Esophagus squamous epithelium (tissue), 5 donors: ENCODE data around the gene FHIT. TPM values are rescaled to one million over a fixed set of nuclear protein-coding genes. Genes with fewer than 3 reads are reported as not detected.
A peak's percentile ranks its signal among the peaks of the same experiment; 100 is the strongest.

ENCODE experiments used
- DNase-seq: peaks from one replicate; lab custom pipeline; 2025; lab: John Stamatoyannopoulos, UW
- H3K27ac ChIP-seq, 4 donors: fragments of 200-600 bp; sonication (generic); one replicate each; pipeline ENCODE4 v1.5.1; 2016 to 2019; ENCODE audit warnings: mild to moderate bottlenecking in 1 of 4
- H3K27me3 ChIP-seq, 4 donors: fragments of 200-600 bp; sonication (generic); 1 replicate in 3 of 4; 2 replicates in 1 of 4; pipeline versions ENCODE4 v1.5.1 to v1.6.0; 2017 to 2021; ENCODE audit warnings: antibody characterized with exemption in 1 of 4
- H3K36me3 ChIP-seq, 3 donors: fragments of 200-600 bp; sonication (generic); one replicate each; pipeline ENCODE4 v1.5.1; 2016 to 2019
- H3K4me1 ChIP-seq, 3 donors: fragments of 200-600 bp; sonication (generic); one replicate each; pipeline ENCODE4 v1.5.1; 2017 to 2019
- H3K4me3 ChIP-seq, 4 donors: fragments of 200-600 bp; sonication (generic); 1 replicate in 3 of 4; 2 replicates in 1 of 4; pipeline ENCODE4 v1.5.1; 2016 to 2019; ENCODE audit warnings: mild to moderate bottlenecking in 2 of 4, moderate library complexity in 1 of 4
- H3K9me3 ChIP-seq, 3 donors: fragments of 200-600 bp; sonication (generic); one replicate each; pipeline ENCODE4 v1.5.1; 2016 to 2019
- POLR2A ChIP-seq, 4 donors: fragments of 450-650 bp; IDR thresholded peaks; one replicate each; pipeline ENCODE4 v1.6.1; 2017; ENCODE audit warnings: antibody characterized with exemption in 4 of 4, mild to moderate bottlenecking in 4 of 4, moderate library complexity in 3 of 4
- WGBS, 2 donors: methylation state at CpG; one replicate each; pipeline ENCODE4 v1.1.5; 2018; 5-methylcytosine and 5-hydroxymethylcytosine counted together
- intact Hi-C: fragments of 100-400 bp; cut with DNase I; formaldehyde crosslinking; loops from one replicate; pipeline ENCODE4 v1.15.0; 2022
- total RNA-seq, 4 donors: library from RNA; depleted of rRNA; stranded (reverse); fragments of >200 nt; gene quantifications; one replicate each; pipeline ENCODE4 v1.1.0, GENCODE V29; 2016
- TF ChIP-seq, protein P1 (sequence below), 6 experiments: fragments of 450-650 bp in 4 of 6; fragments of 200-600 bp in 2 of 6; sonication (generic) in 2 of 6; IDR thresholded peaks; one replicate each; pipeline ENCODE4 v1.5.1; 2016 to 2019; ENCODE audit warnings: antibody characterized with exemption in 6 of 6, mild to moderate bottlenecking in 4 of 6, moderate library complexity in 4 of 6
- donor health status: DM: yes; HTN: yes; CAD: no.

FHIT gene
- total RNA-seq, 4 donors from 2014 or later: 0.64 to 5.7 (median 3.1) TPM

DNA sequence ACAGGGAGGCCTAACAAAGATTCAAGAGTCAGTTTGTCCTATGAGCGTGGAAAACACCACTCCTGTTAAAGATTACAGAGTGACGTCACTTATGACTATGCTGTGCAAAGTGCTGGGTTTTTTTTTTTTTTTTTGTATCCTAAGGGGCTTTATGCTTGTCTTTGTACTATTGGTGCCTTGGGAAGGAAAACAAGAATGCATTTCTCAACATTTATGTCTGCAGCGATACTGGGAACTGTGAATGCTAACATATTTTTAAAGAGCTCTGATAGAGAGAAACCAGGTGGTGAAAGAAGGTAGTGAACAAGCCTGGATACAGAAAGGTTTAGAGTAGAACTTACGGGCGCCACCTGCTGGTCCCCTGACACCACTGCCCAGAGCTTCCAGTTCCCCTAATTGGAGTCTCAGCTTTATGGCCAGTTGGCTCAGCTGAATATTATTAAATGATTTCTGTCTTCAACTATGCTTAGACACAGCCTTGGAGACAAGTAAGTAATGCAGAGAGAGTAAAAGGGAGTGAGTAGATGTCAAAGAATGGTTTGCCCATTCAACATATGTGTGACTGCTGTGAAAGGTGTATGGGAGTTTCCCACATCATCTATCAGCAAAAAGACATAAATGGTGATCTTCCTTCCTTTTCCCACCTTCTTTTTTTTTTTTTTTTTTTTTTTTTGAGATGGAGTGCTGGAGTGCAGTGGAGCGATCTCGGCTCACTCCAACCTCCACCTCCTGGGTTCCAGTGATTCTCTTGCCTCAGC is 1393.5 kb downstream of the FHIT start:
- no peak for DNase-seq
- TF ChIP-seq, protein P1, sequence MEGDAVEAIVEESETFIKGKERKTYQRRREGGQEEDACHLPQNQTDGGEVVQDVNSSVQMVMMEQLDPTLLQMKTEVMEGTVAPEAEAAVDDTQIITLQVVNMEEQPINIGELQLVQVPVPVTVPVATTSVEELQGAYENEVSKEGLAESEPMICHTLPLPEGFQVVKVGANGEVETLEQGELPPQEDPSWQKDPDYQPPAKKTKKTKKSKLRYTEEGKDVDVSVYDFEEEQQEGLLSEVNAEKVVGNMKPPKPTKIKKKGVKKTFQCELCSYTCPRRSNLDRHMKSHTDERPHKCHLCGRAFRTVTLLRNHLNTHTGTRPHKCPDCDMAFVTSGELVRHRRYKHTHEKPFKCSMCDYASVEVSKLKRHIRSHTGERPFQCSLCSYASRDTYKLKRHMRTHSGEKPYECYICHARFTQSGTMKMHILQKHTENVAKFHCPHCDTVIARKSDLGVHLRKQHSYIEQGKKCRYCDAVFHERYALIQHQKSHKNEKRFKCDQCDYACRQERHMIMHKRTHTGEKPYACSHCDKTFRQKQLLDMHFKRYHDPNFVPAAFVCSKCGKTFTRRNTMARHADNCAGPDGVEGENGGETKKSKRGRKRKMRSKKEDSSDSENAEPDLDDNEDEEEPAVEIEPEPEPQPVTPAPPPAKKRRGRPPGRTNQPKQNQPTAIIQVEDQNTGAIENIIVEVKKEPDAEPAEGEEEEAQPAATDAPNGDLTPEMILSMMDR (IDR thresholded peaks at IDR 0.05): peak; percentile 67 to 93 (median 87)
- no peak for TF ChIP-seq POLR2A (IDR thresholded peaks at IDR 0.05)
- intact Hi-C loops: loop anchor here (10.0 kb wide), 1 partner anchor 283 kb away; no protein-coding TSS in a partner anchor

DNA sequence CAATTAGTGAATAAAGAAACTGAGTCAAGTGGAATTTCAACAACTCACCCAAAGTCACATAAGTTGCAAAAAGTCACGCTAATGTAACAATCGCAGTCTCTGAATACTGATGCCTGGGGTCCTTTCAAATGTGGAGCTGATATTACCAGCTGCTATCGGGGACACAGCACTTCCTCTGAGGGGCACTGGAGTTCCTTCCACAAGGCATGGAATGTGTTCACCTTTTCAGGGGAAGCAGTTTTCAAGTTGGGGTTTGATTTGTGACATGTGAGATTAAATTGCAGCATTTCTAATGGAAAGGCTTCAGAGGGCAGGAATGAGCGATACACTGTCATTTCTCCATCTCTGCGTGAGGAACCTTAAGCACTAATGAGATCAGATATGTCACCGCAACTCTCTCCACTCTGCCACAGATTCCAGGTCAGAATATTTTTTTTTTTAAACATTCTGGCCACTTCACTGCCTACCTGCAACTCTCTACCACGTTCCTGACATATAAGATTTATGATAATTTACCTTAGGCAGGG is 1394.3 kb downstream of the FHIT start:
- H3K36me3 ChIP-seq: no peaks in the 10 kb centered on the region
- intact Hi-C loops: loop anchor here (10.0 kb wide), 1 partner anchor 282 kb away; no protein-coding TSS in a partner anchor

More for the DNA sequence above, 1393.5 kb downstream of the FHIT start:
- H3K9me3 ChIP-seq: no peaks in the 10 kb centered on the region
- H3K27me3 ChIP-seq: no peaks in the 10 kb centered on the region
- no peak overlapping the region for H3K4me3 ChIP-seq
- H3K36me3 ChIP-seq: no peaks in the 10 kb centered on the region
- WGBS, 2 donors: 24 to 28% methylated on average over 7 of the region's 7 CpGs
- no peak overlapping the region for H3K27ac ChIP-seq
- no peaks in the 10 kb centered on the region for H3K4me1 ChIP-seq

DNA sequence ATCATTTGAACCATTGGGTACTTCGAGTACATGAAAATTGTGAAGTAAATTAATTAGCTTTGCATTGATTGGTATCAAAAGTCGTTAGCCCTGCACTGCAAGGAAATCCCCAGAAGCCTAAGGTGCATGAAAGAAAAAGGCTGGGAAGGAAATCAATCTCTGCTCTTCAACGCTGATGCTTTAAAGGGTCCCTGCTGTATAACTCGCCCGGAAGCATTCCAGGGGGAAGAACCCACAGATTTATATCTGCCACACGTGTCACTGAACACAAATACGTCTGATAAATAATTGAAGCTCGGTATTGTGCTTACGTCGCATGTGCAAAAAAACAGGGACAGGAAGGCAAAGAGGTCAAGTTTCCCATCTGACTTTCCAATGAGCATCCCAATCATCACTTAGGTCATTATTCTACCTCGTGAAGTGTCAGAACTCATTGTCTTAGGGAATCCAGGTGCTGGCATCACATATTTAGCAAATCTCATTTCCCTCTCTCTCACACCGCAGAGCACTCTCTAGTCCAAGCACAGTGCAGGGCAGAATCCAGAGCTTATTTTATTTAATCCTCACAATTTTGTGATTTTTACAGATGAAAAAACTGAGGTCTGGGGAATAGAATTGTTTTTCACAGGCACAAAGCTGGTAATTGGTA is 1397.1 kb downstream of the FHIT start:
- Histone ChIP-seq H3K27me3 (no peaks in the 10 kb centered on the region), H3K27ac (no peak overlapping the region), H3K4me1 (no peaks in the 10 kb centered on the region), H3K9me3 (no peaks in the 10 kb centered on the region), H3K4me3 (no peak overlapping the region), H3K36me3 (no peaks in the 10 kb centered on the region)
- intact Hi-C loops: loop anchor here (10.0 kb wide), 1 partner anchor 279 kb away; no protein-coding TSS in a partner anchor
- TF ChIP-seq, protein P1 (IDR thresholded peaks at IDR 0.05): no peak
- no peak for TF ChIP-seq POLR2A (IDR thresholded peaks at IDR 0.05)
- 75 to 77% methylated on average over 12 of the region's 12 CpGs for WGBS, 2 donors
- no peak for DNase-seq

More for the DNA sequence above, 1394.3 kb downstream of the FHIT start:
- H3K9me3 ChIP-seq: no peaks in the 10 kb centered on the region
- H3K27me3 ChIP-seq: no peaks in the 10 kb centered on the region
- TF ChIP-seq POLR2A (IDR thresholded peaks at IDR 0.05): no peak
- TF ChIP-seq, protein P1 (IDR thresholded peaks at IDR 0.05): no peak
- no peak for DNase-seq
- no peaks in the 10 kb centered on the region for H3K4me1 ChIP-seq
- H3K4me3 ChIP-seq: no peak overlapping the region
- no peak overlapping the region for H3K27ac ChIP-seq
- WGBS, 2 donors: 77 to 79% methylated on average over 7 of the region's 7 CpGs

DNA sequence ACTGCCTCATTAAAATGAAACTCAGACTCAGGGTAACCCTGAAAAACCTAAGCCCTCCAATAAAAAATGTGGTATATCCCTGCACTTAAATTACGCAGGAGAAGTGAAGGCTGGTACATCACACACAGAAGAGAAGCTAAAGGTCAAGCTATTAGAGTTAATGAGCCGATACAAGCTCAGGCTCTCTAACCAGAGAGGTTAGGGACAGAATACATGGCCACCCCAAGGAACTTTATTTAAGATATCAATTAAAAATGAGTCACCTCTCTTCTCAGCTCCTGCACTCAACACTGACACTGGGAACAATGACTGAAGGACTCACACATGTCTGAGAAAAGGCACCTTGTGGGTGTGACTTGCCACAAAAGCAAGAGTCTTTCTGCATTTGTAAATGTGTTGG is 1400.8 kb downstream of the FHIT start:
- intact Hi-C loops: loop anchor here (10.0 kb wide), 1 partner anchor 276 kb away; no protein-coding TSS in a partner anchor
- WGBS, 2 donors: 85 to 94% methylated on average over 2 of the region's 2 CpGs
- Histone ChIP-seq H3K36me3 (no peaks in the 10 kb centered on the region), H3K9me3 (no peaks in the 10 kb centered on the region), H3K4me1 (no peaks in the 10 kb centered on the region), H3K27me3 (no peaks in the 10 kb centered on the region), H3K27ac (no peak overlapping the region), H3K4me3 (no peak overlapping the region)
- DNase-seq: no peak
- TF ChIP-seq POLR2A (IDR thresholded peaks at IDR 0.05): no peak
- TF ChIP-seq, protein P1 (IDR thresholded peaks at IDR 0.05): no peak

- Histone ChIP-seq H3K36me3 (no peaks in the 10 kb centered on the region), H3K9me3 (no peaks in the 10 kb centered on the region), H3K4me1 (no peaks in the 10 kb centered on the region), H3K4me3 (no peak overlapping the region), H3K27ac (no peak overlapping the region), H3K27me3 (no peaks in the 10 kb centered on the region)
- TF ChIP-seq, protein P1 (IDR thresholded peaks at IDR 0.05): no peak
- TF ChIP-seq POLR2A (IDR thresholded peaks at IDR 0.05): no peak
- no peak for DNase-seq
- WGBS, 2 donors: 84 to 95% methylated on average over 1 of the region's 1 CpG
- intact Hi-C loops: no loop called here
Measured at GRCh38 chr3:59845386-59845785, 1405.9 kb downstream of the FHIT start.
